ENCODE results near the gene DCAF8L2. TPM values are rescaled to one million over a fixed set of nuclear protein-coding genes. Genes with fewer than 3 reads are reported as not detected.

DCAF8L2 gene
- total and polyA plus RNA-seq, 9 of the 15 experiments (the other 6 are each of a cell fraction or from before 2014, with no cell fraction given) = not detected

- Histone ChIP-seq H3K9ac (ENCODE audit: insufficient read depth in 1 of 2, low read depth in 2 of 2, low read length in 2 of 2) (no peak overlapping the region), H3K4me1 (replicated peaks in 1 of 2; ENCODE audit: control insufficient read depth in 2 of 2, insufficient read depth in 2 of 2, low read length in 2 of 2) (no peaks in the 10 kb centered on the region), H3K9me1 (ENCODE audit: control insufficient read depth, insufficient read depth, low read length) (no peaks in the 10 kb centered on the region), H2AFZ (ENCODE audit: low read depth, low read length) (no peak overlapping the region), H3K4me3 (no peak overlapping the region), H3K27ac (ENCODE audit: extremely low read depth, low read depth, low read length) (no peak overlapping the region), H3K4me2 (ENCODE audit: insufficient read depth, low read length) (no peak overlapping the region), H3K9me3 (replicated peaks; ENCODE audit: control insufficient read depth, insufficient read depth, low read depth, low read length) (no peaks in the 10 kb centered on the region), H3K79me2 (ENCODE audit: control insufficient read depth, insufficient read depth, low read length) (no peaks in the 10 kb centered on the region), H4K20me1 (replicated peaks; ENCODE audit: control insufficient read depth, insufficient read depth, low read length) (no peaks in the 10 kb centered on the region), H3K27me3 (ENCODE audit: control insufficient read depth in 2 of 2, insufficient read depth in 2 of 2, low read length in 2 of 2) (no peaks in the 10 kb centered on the region), H3K36me3 (ENCODE audit: control insufficient read depth, insufficient read depth, low read length) (no peaks in the 10 kb centered on the region)
- DNase-seq (ENCODE audit: extremely low read depth in 1 of 4, low spot score in 3 of 4) = no peak
- TF ChIP-seq NRF1 (conservative IDR thresholded peaks at IDR 0.05 in 1 of 2, IDR thresholded peaks at IDR 0.05 in 1 of 2) (no peak), VEZF1 (CRISPR knock-in tag; IDR thresholded peaks at IDR 0.05) (no peak), ETV5 (CRISPR knock-in tag; IDR thresholded peaks at IDR 0.05; ENCODE audit: low read depth) (no peak), TBL1XR1 (IDR thresholded peaks at IDR 0.05; ENCODE audit: low read length in 2 of 2) (no peak), TRIM25 (IDR thresholded peaks at IDR 0.05; ENCODE audit: borderline replicate concordance) (no peak), KAT7 (CRISPR knock-in tag; IDR thresholded peaks at IDR 0.05; ENCODE audit: borderline replicate concordance) (no peak), BRD4 (IDR thresholded peaks at IDR 0.05) (no peak), E2F5 (CRISPR knock-in tag; IDR thresholded peaks at IDR 0.05) (no peak), NCOA2 (IDR thresholded peaks at IDR 0.05; ENCODE audit: partially characterized antibody in 2 of 2) (no peak)
- no TSS peak for BruUV-seq (replicated peaks)
- FAIRE-seq = no peak
- WGBS (ENCODE audit: insufficient coverage, low coverage, missing lambda C conversion rate) = 0% methylated on average over 1 of the region's 1 CpG
- ChIA-PET POLR2A (no interaction called here), CTCF (ENCODE audit: low intra/inter-chr PET ratio) (no interaction called here)
- ATAC-seq = no peak
- intact Hi-C loops (cut with micrococcal nuclease) (no loop called here), in situ Hi-C loops (cut with MboI) (no loop called here)
Measured at GRCh38 chrX:27656581-27656980, 66.4 kb downstream of the DCAF8L2 start.

Measured in K562 (cell line).